GM12801 (cell line): ENCODE results near the gene UNC5A.

Experiments used
- TF ChIP-seq, protein P1 (sequence below): IDR thresholded peaks from one replicate; pipeline ENCODE4 v1.5.1; 2011; ENCODE audit warnings: control low read depth; ENCODE audit not compliant: insufficient read length; ENCODE audit errors: extremely low read depth

UNC5A gene

DNA sequence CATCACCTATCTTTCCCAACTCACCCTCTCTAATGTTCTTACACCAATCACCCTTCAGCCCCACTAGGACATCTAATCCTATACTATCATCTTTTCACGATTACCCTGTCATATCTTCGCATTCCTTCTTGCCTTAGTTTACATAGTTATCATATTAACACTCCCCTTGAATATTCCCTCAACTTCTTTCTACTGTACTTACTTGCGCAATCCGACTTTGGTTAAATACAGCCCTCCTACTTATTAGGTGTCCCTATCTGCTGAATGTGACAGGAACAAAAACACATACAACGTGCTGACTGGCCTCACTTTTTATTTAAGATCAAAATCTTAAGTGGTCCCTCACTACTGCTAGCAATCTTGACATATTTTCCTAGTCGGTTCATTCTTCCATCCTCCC is 108.3 kb downstream of the UNC5A start:
- TF ChIP-seq, protein P1, sequence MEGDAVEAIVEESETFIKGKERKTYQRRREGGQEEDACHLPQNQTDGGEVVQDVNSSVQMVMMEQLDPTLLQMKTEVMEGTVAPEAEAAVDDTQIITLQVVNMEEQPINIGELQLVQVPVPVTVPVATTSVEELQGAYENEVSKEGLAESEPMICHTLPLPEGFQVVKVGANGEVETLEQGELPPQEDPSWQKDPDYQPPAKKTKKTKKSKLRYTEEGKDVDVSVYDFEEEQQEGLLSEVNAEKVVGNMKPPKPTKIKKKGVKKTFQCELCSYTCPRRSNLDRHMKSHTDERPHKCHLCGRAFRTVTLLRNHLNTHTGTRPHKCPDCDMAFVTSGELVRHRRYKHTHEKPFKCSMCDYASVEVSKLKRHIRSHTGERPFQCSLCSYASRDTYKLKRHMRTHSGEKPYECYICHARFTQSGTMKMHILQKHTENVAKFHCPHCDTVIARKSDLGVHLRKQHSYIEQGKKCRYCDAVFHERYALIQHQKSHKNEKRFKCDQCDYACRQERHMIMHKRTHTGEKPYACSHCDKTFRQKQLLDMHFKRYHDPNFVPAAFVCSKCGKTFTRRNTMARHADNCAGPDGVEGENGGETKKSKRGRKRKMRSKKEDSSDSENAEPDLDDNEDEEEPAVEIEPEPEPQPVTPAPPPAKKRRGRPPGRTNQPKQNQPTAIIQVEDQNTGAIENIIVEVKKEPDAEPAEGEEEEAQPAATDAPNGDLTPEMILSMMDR = no peak

DNA sequence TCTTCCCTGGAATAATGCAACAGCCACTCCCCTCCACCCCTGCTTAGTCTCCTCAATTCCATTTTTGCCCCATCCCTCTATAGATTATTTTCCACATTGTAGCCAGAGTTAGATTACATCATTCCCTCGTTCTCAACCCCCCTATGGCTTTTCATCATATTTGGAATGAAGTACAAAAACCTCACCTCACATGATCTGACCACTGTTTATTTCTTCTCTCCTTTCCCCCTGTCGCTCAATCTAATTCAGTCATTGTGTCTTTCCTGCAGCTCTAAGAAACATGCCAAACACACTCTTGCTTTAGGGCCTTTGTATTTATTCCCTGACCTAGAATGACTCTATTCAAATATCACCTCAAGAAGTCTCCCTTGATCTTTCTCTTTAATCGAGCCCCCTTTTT is 111.4 kb downstream of the UNC5A start:
- TF ChIP-seq, protein P1 = no peak

DNA sequence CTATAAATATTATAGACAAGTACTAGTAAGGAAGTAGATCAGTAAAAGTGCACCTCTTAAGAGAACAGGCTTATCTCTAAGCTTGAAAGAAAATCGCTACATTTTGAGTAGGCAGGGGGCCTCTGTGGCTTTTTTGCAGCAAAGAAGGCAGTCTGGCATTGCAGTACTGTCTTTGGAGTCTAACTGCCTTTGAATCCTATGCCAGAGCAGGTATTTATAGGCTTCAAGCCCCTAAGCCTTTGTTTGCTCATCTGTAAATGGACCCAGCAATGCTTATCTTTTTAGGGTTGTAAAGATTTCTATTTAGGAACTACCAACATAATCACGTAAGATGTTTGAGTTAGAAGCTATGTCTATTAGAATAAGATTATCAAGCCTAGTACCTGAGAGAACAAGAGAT is 112.5 kb downstream of the UNC5A start:
- TF ChIP-seq, protein P1 = no peak

DNA sequence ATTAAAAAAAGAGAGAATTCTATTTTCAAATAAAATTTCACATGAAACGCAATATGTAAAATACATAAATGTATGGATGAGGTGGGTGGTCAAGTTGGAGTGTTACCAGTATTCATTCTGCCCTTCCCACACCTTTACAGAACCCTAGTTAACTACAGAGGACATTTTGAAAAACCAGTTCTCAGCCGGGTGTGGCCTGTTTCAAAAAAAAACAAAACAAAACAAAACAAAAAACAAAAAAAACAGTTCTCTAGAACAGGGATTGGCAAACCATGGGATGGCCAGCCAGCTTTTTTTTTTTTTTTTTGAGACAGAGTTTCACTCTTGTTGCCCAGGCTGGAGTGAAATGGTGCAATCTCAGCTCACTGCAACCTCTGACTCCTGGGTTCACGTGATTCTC is 117.2 kb downstream of the UNC5A start:
- TF ChIP-seq, protein P1 = no peak

DNA sequence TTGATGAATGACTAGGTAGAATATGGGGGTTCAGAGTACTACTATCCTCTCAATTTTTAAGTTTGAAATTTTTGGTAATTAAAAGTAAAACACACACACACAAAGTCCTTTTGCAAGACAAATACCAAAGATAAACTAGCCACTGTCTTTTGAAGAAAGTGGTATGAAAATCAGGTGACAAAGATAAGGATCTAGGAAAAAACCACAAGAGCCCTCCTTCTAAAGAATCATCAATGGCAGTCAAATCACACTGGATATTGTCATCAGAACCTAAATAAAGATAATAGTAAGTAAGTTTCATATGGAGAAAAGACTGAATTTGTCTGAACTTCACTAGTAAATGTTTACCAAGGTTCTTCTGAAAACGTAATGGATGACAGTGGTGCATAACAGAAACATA is 119.3 kb downstream of the UNC5A start:
- TF ChIP-seq, protein P1 = no peak
